Skin of body (tissue), 2 donors: ENCODE data around the gene TTYH1. TPM values are rescaled to one million over a fixed set of nuclear protein-coding genes. Genes with fewer than 3 reads are reported as not detected.

Source experiments
- DNase-seq: peaks from one replicate; lab custom pipeline; 2025; lab: John Stamatoyannopoulos, UW
- total RNA-seq: library from RNA; depleted of rRNA; stranded (reverse); fragments of >200 nt; gene quantifications from one replicate; pipeline ENCODE4 v1.2.3, GENCODE V29; 2014

TTYH1 gene
- total RNA-seq, 1 donor from 2014 or later: 9.2 TPM

DNA sequence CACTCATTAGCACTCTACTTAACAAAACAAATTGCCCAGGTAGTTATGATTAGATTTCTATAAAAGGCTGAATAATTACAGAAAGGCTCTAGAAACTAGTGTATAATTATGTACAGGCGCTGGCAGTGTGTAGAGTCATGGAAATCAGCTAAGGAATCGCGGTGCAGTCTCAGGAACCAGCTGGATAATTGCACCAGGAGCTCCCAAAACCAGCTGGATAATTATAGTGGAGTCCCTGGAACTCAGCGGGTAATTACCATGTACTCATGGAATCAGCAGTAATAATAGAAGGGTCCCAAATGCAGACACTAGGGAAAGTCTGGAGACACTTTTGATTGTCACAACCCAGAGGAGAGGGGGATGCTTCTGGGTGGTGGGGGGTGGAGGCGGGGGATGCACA lies 23.2 kb upstream of the TTYH1 start:
- no peak for DNase-seq

DNA sequence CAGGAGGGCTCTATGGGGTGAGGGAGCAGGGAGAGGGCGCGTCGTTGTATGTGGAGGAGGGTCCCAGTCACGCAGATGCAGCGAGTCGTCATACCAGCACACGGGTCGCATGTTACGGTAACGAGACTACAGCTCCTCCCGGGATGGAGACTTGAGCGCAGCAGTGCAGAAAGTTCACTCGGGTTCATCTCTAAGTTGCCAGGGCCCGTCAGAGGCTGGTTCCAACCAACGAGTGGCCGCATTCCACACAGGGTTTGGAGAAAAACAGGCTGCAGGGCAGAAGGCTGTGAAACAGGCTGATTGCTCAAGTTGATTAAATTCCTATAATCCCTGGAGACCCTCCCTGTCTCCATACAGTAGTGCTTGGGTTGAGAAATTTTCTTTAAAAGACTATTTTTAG lies 21.9 kb upstream of the TTYH1 start:
- no peak for DNase-seq

DNA sequence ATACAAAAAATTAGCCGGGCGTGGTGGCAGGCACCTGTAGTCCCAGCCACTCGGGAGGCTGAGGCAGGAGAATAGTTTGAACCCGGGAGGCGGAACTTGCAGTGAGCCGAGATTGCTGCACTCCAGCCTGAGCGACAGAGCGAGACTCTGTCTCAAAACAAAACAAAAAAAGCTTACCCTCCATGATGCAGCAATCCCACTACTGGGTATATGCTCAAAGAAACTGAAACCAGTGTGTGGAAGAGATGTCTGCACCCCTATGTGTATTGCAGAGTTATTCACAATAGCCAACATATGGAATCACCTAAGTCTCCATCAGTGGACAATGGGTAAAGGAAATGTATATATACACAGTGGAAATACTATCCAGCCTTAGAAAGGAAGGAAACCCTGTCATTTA lies 19.6 kb upstream of the TTYH1 start:
- no peak for DNase-seq

DNA sequence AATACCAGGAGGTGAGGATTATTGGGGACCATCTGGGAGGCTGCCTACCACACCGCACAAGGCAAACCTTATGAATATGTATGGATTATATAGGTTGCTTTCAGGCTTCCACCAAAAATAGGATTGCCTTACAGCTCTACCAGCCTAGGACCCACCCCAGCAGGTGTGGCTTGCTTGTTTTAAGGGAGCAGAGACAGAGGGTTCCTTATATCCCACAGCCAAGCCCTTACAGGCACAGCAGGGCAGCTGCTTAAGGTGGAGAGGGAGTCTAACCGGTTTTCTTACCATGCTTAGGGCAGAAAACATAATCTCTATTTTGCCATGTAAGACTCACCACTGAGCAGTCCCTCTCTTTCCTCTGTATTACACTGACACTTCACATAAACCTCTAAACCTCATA lies 16.1 kb upstream of the TTYH1 start:
- no peak for DNase-seq

DNA sequence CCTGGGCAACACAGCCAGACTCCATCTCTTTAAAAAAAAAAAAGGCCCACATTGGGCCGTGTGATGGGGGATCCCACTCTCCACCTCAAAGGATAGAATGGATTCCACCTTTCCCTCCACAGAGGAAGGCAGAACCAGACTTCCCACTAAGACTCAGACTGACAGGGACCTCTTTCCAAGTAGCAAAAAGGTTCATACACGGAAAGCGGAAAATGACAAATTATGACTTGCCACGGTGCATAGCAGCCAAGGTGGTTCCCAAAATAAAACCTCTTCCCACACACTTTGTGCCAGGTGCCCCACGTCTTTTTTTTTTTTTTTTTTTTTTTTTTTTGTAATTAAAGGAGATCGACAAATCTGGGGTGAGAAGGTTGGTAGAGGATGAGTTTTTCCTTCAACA lies 14.4 kb upstream of the TTYH1 start:
- no peak for DNase-seq

DNA sequence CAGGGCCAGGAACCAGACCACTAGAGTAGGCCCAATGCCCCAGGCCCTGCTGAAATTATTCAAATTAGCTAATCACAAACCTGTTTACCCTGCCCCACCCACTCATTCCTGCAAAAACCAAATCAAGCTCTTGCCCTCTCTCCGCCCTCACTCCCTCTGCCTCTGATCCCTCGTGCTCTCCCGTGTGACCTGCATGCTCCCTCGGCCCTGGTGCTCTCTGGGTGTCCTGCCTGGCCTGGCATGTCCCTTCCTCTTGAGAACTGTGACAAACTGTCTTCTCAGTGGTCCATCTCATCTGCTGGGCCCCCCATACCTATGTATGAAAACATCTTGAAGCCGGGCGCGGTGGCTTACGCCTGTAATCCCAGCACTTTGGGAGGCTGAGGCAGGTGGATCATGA lies 12.2 kb upstream of the TTYH1 start:
- no peak for DNase-seq

DNA sequence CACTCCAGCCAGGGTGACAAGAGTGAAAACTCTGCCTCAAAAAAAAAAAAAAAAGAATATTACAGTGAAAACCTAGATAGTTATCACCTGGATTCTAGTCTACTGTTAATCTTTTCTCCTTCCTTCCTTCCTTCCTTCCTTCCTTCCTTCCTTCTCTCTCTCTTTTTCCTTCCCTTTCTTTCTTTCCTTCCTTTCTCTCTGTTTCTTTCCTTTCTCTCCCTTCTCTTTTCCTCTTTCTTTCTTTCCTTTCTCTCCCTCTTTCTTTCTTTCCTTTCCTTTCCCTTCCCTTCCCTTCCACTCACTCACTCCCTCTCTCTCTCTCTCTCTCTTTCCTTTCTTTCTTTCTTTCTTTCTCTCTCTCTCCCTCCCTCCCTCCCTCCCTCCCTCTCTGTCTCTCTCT lies 9.6 kb upstream of the TTYH1 start:
- DNase-seq: no peak

DNA sequence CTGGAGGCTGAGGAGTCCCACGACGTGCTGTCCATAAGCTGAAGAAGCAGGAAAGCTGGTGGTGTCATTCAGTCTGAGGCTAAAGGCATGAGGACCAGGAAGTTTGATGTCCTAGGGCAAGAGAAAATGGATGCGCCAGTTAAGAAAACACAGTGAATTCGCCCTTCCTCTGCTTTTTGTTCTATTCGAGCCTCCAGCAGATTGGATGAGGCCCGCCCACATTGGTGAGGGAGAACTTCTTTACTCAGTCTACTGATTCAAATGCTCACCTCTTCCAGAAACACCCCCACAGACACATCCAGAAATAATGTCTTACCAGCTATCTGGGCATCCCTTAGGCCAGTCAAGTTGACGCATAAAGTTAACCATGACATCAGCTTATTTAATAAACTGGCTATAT lies 7.5 kb upstream of the TTYH1 start:
- no peak for DNase-seq

DNA sequence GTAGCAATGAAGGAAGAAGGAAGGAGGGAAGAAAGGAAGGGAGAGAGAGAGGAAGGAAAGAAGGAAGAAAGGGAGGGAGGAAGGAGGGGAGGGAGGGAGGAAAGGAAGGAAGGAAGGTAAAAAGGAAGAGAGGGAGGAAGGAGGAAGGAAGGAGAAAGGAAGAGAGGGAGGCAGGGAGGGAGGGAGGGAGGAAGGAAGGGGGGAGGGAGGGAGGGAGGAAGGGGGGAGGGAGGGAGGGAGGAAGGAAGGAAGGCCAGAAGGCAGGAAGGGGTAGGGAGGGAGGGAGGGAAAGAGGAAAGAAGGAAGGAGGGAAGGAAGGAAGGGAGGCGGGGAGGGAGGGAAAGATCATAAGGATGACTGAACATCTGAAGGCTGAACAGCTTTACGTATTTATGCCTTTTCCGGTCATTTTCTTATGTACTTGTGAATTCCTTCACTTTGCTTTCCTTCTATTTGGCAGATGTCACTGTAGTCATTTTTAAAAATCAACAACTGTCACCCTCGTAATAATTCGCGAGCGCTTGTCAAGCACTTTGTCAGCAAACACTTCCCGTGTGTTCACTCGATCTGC lies 6.7 kb upstream of the TTYH1 start:
- no peak for DNase-seq

DNA sequence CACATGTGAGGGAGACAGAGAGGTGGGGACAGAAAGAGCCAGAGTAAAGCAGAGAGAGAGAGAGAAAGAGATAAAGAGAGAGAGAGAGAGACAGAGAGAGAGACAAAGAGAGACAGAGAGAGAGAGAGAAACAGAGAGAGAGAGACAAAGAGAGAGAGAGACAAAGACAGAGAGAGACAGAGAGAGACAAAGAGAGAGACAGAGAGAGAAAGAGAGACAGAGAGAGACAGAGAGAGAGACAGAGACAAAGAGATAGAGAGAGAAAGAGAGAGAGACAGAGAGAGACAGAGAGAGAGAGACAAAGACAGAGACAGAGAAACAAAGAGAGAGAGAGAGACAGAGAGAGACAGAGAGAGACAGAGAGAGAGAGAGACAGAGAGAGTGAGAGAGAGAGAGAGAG lies 4.2 kb upstream of the TTYH1 start:
- no peak for DNase-seq

DNA sequence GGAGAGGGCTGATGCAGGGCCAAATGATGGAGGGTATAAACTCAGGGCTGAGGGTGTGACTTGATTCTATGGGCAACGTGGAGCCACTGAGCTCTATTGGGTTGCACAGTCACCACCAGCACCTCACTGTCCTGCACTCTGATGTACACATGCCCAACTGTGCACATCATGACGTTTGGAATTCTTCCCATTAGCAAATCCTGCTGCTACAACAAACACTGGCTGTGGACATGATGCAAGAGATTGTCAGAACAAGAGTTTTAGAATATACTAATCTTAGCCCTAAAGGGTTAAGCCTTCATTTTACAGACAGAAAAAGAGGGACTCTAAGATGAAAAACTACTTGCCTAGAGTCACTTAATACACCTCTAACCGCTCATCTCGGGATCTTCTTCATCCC lies 2.4 kb upstream of the TTYH1 start:
- no peak for DNase-seq

DNA sequence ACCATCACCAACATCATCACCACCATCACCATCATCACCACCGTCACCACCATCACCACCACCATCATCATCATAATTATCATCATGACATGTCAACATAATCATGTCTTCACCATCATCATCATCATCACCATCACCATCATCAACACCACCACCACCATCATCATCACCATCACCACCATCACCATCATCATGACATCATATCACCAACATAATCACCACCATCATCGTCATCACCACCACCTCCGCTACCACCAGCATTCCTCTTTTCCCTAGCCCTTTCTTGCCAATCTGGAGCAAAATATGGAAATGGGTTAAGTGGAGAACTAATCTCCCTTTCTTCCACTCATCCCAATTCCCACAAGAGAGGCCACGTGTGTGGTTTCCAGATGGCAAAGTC lies 1.1 kb upstream of the TTYH1 start:
- DNase-seq: no peak

DNA sequence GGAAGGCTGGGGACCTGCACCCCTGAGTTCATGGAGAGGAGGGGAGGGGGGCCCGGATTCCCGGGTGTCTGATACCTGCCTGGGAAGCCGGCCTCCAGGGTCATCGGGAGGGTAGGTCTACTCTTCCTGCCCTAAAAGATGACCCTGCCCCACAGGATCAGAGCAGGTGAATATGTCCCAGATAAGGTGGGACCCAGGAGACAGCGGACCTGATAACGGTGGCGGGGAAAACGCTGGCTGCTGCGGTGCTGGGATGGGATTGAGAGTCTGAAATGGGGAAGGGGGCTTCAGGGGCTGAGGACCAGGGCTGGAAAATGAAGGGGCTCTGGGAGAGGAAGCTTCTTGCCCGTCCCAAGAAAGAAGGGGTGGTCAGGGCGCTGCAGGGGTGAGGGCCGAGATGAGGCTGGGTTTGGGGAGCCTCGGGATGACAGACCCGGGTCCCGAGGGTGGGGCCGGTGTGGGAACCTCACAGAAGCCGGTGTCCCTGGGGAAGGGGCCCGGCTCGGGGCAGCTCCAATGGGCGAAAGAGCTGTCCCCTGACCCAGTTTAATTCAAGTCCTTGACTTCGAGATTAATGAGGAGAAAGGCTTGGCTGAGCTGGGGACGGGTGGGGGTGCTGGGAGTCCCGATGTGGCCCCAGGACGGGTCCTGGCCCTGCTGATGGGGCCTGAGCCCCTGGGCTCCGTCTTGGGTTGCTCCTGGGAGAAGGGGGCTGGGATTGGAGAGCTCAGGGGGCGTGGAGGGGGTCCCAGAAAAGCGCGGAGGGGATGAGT lies 823 bp downstream of the TTYH1 start:
- DNase-seq: no peak

DNA sequence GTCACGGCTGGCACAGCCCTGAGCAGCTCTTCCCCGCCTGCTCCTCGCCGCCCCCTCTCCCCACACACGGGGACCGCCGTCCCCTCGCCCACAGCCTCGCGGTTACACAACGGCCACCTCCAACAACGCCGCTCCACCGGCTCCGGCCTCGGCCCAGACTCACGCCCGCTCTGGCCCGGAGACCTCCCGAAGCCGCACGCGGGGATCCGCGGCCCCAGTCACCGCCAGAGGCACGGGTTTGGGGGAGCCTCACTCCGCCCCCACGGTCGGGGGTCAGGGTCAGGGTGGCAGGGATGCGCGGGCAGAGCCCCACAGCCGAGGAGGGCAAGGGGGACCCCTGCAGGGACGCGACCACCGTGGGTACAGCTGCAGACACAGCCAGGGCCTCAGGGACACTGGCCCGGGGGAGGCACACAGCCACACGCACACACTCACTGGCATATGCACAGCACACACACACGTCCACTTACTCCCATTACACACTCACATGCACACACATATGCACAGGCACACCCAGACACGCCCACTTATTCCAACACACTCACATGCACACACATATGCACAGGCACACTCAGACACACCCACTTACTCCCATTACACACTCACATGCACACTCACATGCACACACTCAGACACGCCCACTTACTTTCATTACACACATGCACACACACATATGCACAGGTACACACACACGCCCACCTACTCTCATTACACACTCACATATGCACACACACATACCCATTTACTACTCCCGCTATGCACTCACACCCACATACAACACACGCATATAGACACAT lies 1.6 kb downstream of the TTYH1 start:
- no peak for DNase-seq

DNA sequence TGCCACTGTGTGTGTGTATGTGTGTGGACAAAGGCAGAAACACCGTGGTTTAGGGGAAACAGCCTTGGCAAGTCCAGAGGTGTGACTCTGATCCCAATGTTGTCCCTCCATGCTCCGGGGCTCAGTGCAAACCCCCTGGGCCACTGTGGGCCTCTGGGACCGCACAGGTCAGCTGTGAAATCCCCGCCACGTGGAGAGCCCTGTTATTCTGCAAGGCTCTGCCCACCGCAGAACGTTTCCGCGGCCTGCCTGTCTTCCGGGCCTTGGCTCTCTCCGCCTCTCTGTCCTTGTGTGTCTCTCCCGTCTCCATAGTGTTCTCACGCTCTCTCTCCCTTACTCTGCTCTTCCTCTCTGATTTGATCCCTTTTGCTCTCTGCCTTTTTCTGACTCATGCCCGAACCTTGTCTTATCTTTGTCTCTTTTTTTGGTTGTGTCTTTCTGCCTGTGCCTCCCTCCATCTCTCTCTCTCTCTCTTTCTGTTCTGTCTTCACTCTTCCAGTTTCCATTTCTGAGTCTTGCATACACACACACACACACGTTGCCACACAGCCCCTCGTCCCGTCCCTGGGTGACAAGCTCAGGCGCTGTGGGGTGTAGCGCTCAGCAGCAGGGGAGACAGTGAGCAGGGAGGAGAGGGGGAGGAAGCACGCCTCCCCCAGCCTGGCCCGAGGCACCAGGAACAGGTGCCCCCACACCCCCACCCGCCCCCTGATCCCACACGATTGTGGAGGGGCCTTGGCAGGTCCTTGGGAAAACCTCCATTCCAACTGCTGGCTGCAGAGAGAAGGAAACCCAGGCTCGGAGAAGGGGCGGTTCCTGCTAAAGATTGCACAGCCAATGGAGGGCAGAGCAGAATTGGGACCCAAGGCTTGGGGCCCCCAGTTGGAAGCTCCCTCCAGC lies 3.0 kb downstream of the TTYH1 start:
- DNase-seq: no peak

DNA sequence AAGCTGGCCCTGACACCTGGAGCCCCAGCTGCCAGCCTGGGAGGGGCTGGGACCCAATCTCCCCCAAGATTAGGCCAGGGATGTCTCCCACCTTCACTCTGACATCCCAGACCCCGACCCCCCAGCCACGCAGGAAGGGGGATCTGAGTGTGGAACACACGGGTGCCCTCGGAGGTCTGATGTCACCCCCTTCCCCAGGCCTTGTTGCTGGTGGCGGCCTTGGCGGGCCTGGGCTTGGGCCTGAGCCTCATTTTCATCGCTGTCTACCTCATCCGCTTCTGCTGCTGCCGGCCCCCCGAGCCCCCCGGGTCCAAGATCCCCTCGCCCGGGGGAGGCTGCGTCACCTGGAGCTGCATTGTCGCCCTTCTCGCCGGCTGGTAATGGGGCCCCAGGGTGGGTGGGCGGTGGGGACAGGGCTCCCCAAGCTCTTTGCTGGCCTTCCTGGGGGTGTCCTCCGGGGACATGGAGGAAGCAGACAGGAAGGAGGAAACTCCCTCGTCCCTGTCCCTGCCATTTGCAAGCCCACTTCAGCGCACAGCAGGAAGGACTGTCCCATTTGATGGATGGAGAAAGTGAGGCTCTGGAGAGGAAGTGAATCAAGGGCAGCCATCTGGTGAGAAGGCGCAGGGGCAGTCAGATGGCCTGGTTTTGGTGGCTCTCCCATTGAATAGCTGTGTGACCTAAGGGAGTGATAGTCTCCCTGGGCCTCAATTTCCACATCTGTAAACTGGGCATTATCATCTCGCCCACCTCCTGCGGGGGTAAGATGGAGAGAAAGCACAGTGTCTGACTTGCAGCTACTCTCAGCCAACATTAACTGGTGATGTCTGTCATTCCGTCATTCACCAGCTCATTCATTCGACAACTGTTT lies 3.9 kb downstream of the TTYH1 start:
- no peak for DNase-seq

DNA sequence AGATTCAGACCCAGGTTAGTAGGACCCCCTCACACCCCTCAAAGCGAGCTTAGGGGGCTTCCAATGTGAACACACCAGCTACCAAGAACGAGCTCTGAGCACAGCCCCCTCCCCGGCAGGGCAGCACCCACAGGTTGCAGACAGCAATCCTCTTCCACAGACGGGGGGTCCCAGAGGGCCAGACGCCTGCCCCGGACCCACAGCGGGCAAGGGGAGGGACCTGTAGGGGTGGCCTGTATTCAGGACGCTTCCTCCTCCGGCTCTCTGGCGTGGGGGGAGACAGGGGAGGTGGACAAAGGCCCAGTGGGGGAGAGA lies 4.8 kb downstream of the TTYH1 start:
- no peak for DNase-seq

DNA sequence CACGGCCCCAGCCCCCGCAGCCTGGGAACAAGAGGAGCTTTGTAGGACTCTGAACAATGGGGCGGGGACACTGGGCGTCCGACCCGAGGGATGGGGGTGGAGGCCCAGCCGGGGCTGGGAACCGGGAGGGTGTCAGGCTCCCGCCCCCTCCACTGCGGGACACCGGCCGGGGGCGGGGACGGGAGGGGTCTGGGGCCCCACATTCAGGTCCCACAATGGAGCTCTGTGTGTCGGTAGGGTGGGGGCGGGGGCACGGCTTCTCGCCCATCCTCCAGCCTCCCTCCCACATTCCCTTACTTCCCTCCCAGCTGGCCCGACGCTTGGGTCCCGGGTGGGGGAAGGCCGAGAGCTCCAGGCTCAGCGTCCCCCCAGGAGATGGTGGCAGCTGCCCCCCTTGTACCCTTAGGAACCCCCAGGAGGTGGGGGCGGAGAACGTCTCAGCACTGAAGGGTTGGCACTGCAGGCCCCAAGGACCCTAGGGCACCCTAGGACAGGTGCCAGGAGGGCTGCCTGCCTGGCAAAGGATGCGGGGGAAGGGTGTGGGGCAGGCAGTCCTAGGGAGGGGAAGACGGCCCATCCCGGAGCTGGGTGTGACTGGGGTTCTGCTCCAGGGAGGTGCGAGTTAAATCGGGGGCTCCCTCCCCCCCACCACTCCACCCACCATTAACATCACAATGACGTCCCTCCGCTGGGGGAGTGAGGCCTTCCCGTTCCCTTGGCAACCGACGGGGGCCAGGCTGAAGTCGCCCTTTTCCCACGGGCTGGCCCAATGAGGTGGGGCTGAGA lies 5.3 kb downstream of the TTYH1 start:
- no peak for DNase-seq

DNA sequence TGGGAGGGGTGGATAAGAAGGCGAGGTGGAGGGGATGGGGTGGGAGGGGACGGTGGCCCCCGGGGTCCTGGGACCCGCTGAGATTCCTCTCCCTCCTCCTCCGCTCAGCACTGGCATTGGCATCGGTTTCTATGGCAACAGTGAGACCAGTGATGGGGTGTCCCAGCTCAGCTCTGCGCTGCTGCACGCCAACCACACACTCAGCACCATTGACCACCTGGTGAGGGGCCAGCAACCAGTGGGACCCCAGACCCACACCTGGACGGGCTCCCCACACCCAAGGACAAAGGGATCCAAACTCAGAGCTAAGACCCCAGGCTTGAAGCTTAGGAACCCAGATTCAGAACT lies 5.9 kb downstream of the TTYH1 start:
- DNase-seq: no peak

DNA sequence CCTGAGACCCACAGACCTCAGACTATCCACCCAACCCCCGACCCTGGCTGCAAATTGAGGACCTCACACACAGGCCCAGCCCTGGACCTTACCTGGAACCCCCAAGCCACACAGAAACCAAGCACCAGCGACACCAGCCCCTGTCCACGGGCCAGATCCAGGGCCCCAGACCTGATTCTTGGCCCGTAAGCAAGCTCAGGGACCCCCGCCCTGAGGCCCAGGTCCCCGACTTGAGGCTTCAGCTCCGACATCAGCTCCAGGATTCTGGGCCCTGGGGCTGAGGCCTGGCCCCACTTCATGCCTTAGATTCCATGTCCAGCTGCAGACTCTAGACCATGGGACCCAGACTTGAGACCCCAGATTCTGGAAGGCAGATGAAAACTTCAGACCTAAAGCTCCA lies 6.3 kb downstream of the TTYH1 start:
- DNase-seq: no peak
